ENCODE measurements around the gene CTCFL. TPM values are rescaled to one million over a fixed set of nuclear protein-coding genes. Genes with fewer than 3 reads are reported as not detected.

CTCFL gene
- total and polyA plus RNA-seq, 2 of the 8 experiments (the other 6 are each of a cell fraction or from before 2014, with no cell fraction given), result 0.30 to 0.80 TPM

- Histone ChIP-seq H2AK5ac (ENCODE audit: low read depth, low read length) (no peak overlapping the region), H3K14ac (ENCODE audit: insufficient read length) (no peak overlapping the region), H4K8ac (ENCODE audit: extremely low read depth, insufficient read depth, low read length) (no peak overlapping the region), H3K4me1 (replicated peaks in 1 of 4; ENCODE audit: control insufficient read depth in 3 of 4, insufficient read depth in 4 of 4, low read length in 3 of 4) (no peaks in the 10 kb centered on the region), H3K4me2 (ENCODE audit: insufficient read depth in 1 of 2, low read depth in 2 of 2, low read length in 2 of 2) (no peak overlapping the region), H4K20me1 (replicated peaks in 1 of 2; ENCODE audit: control insufficient read depth in 1 of 2, insufficient read depth in 2 of 2, low read length in 2 of 2) (no peaks in the 10 kb centered on the region), H4K91ac (replicated peaks; ENCODE audit: insufficient read length, low read length) (no peak overlapping the region), H2BK12ac (ENCODE audit: low read depth, low read length) (no peak overlapping the region), H2BK20ac (ENCODE audit: low read length) (0 out of 2 replicates have a peak overlapping the region, but pooled peaks have one; percentile 32), H3K23me2 (ENCODE audit: low read depth, low read length) (no peaks in the 10 kb centered on the region), H3K79me2 (ENCODE audit: control insufficient read depth in 1 of 2, insufficient read depth in 2 of 2, low read length in 2 of 2) (no peaks in the 10 kb centered on the region), H3K9ac (replicated peaks in 1 of 4; ENCODE audit: extremely low read depth in 1 of 4, low read depth in 3 of 4, low read length in 3 of 4) (no peak overlapping the region), H3K4me3 (ENCODE audit: extremely low read depth in 1 of 4, insufficient read depth in 2 of 4, low read depth in 3 of 4, low read length in 4 of 4) (no peak overlapping the region), H3K23ac (ENCODE audit: insufficient read length) (no peak overlapping the region), H2BK120ac (replicated peaks; ENCODE audit: low read depth, low read length) (no peak overlapping the region), H3K4ac (replicated peaks; ENCODE audit: insufficient read length, low read depth, low read length) (peak overlapping the region; percentile 10), H3K79me1 (ENCODE audit: low read depth, low read length) (no peaks in the 10 kb centered on the region), H4K5ac (ENCODE audit: insufficient read length, low read depth, low read length) (no peak overlapping the region), H2BK5ac (ENCODE audit: low read depth, low read length) (no peak overlapping the region), H3K36me3 (ENCODE audit: control insufficient read depth in 2 of 4, insufficient read depth in 4 of 4, low read length in 3 of 4) (no peaks in the 10 kb centered on the region), H3K27me3 (replicated peaks in 1 of 4; ENCODE audit: control insufficient read depth in 3 of 4, extremely low read depth in 1 of 4, insufficient read depth in 3 of 4, low read length in 3 of 4) (no peaks in the 10 kb centered on the region), H3K9me3 (ENCODE audit: insufficient read depth in 2 of 2, low read depth in 1 of 2, low read length in 1 of 2) (no peaks in the 10 kb centered on the region; a peak in 1 of 4 replicates), H2BK15ac (ENCODE audit: low read length) (no peak overlapping the region), H3K18ac (ENCODE audit: extremely low read depth, low read length) (no peak overlapping the region), H2AFZ (ENCODE audit: low read length) (no peak overlapping the region), H3K56ac (replicated peaks; ENCODE audit: insufficient read length, low read depth, low read length) (no peak overlapping the region), H3K27ac (ENCODE audit: low read depth, low read length) (no peak overlapping the region)
- DNase-seq (ENCODE audit: low read depth in 1 of 2, low spot score in 2 of 2) (no peak), FAIRE-seq (no peak)
- CTCF ChIA-PET (ENCODE audit: partially characterized antibody), result interaction anchor here (1.7 kb wide), 1 partner anchor 27 kb away, joined by 4 read pairs; no protein-coding TSS in a partner anchor
- POLR2A ChIA-PET (ENCODE audit: partially characterized antibody), result no interaction called here
- 94% methylated on average over 13 of the region's 15 CpGs; no CpG with 5 or more reads in 1 of the 2 experiments for WGBS, 2 experiments (ENCODE audit: extremely low coverage in 1 of 2, insufficient coverage in 1 of 2, insufficient read length in 1 of 2, insufficient replicate concordance in 2 of 2, low coverage in 1 of 2, low lambda C conversion rate in 2 of 2, missing lambda C conversion rate in 1 of 2)
- no peak for TF ChIP-seq GTF2F1 (IDR thresholded peaks at IDR 0.05; ENCODE audit: borderline replicate concordance, low read depth, low read length)
- TF ChIP-seq CBX5 (IDR thresholded peaks at IDR 0.05; ENCODE audit: low read depth, low read length), result no peak
- no peak for TF ChIP-seq POU5F1 (IDR thresholded peaks at IDR 0.05; ENCODE audit: low read depth, low read length)
- TF ChIP-seq KDM1A (IDR thresholded peaks at IDR 0.05; ENCODE audit: borderline replicate concordance, low read length), result no peak
- TF ChIP-seq SRF (IDR thresholded peaks at IDR 0.05; ENCODE audit: low read depth, low read length), result no peak
These were observed 64.0 kb downstream of the CTCFL start for GRCh38 chr20:57460781-57461465.

Measured in H1 (cell line).